Measurements from ENCODE around the gene CRTAC1. TPM values are rescaled to one million over a fixed set of nuclear protein-coding genes. Genes with fewer than 3 reads are reported as not detected.

CRTAC1 gene
- total and polyA plus RNA-seq, 12 donors = 0.09 to 1.4 (median 0.48) TPM; not detected in 4

GRCh38 chr10:97936126-97936525 is 94.3 kb downstream of the CRTAC1 start:
- no peaks in the 10 kb centered on the region for H3K4me1 ChIP-seq (replicated peaks in 1 of 2)
- TF ChIP-seq POLR2A (IDR thresholded peaks at IDR 0.05) (no peak), CTCF (IDR thresholded peaks at IDR 0.05) (no peak)
- H3K27me3 ChIP-seq = no peaks in the 10 kb centered on the region
- 86 to 91% (median 89%) methylated on average over 12 to 23 of the region's 23 CpGs for WGBS, 4 donors
- no peak overlapping the region for H3K4me3 ChIP-seq
- DNase-seq = no peak
- H3K27ac ChIP-seq = no peak overlapping the region
- intact Hi-C loops (cut with DNase I) = no loop called here
- H3K36me3 ChIP-seq (replicated peaks in 1 of 2) = no peaks in the 10 kb centered on the region
- no peaks in the 10 kb centered on the region for H3K9me3 ChIP-seq (replicated peaks in 1 of 3)

GRCh38 chr10:97932932-97933530 is 97.4 kb downstream of the CRTAC1 start:
- H3K27me3 ChIP-seq = no peaks in the 10 kb centered on the region
- WGBS, 4 donors = 85 to 95% (median 90%) methylated on average over 7 to 10 of the region's 10 CpGs
- H3K4me3 ChIP-seq = no peak overlapping the region
- no peaks in the 10 kb centered on the region for H3K9me3 ChIP-seq (replicated peaks in 1 of 3)
- H3K27ac ChIP-seq = no peak overlapping the region
- DNase-seq = no peak
- no peaks in the 10 kb centered on the region for H3K4me1 ChIP-seq (replicated peaks in 1 of 2)
- intact Hi-C loops (cut with DNase I) = no loop called here
- H3K36me3 ChIP-seq (replicated peaks in 1 of 2) = no peaks in the 10 kb centered on the region
- TF ChIP-seq POLR2A (IDR thresholded peaks at IDR 0.05) = no peak
- TF ChIP-seq CTCF (IDR thresholded peaks at IDR 0.05) = no peak

- H3K9me3 ChIP-seq (replicated peaks in 1 of 3) = no peaks in the 10 kb centered on the region
- no peaks in the 10 kb centered on the region for H3K27me3 ChIP-seq
- WGBS, 4 donors = 45 to 53% (median 50%) methylated on average over 4 of the region's 4 CpGs
- no peak overlapping the region for H3K27ac ChIP-seq
- H3K36me3 ChIP-seq (replicated peaks in 1 of 2) = no peaks in the 10 kb centered on the region
- intact Hi-C loops (cut with DNase I) = no loop called here
- TF ChIP-seq CTCF (IDR thresholded peaks at IDR 0.05) (no peak), POLR2A (IDR thresholded peaks at IDR 0.05) (no peak)
- H3K4me1 ChIP-seq (replicated peaks in 1 of 2) = no peaks in the 10 kb centered on the region
- DNase-seq = no peak
- no peak overlapping the region for H3K4me3 ChIP-seq
Observed at GRCh38 chr10:97931041-97931440, 99.4 kb downstream of the CRTAC1 start.

GRCh38 chr10:97928897-97929296 is 101.5 kb downstream of the CRTAC1 start:
- DNase-seq = no peak
- TF ChIP-seq POLR2A (IDR thresholded peaks at IDR 0.05) = no peak
- no peak for TF ChIP-seq CTCF (IDR thresholded peaks at IDR 0.05)
- intact Hi-C loops (cut with DNase I) = no loop called here

More at GRCh38 chr10:97928897-97929296, 101.5 kb downstream of the CRTAC1 start:
- no peaks in the 10 kb centered on the region for H3K36me3 ChIP-seq (replicated peaks in 1 of 2)
- H3K4me1 ChIP-seq (replicated peaks in 1 of 2) = no peaks in the 10 kb centered on the region
- WGBS, 4 donors = 54 to 67% (median 59%) methylated on average over 6 of the region's 6 CpGs
- no peaks in the 10 kb centered on the region for H3K9me3 ChIP-seq (replicated peaks in 1 of 3)
- H3K27ac ChIP-seq = no peak overlapping the region
- H3K27me3 ChIP-seq = peaks cover under 1% of the 10 kb centered on the region
- H3K4me3 ChIP-seq = no peak overlapping the region
